Measurements from ENCODE around the gene MED12.

DNA sequence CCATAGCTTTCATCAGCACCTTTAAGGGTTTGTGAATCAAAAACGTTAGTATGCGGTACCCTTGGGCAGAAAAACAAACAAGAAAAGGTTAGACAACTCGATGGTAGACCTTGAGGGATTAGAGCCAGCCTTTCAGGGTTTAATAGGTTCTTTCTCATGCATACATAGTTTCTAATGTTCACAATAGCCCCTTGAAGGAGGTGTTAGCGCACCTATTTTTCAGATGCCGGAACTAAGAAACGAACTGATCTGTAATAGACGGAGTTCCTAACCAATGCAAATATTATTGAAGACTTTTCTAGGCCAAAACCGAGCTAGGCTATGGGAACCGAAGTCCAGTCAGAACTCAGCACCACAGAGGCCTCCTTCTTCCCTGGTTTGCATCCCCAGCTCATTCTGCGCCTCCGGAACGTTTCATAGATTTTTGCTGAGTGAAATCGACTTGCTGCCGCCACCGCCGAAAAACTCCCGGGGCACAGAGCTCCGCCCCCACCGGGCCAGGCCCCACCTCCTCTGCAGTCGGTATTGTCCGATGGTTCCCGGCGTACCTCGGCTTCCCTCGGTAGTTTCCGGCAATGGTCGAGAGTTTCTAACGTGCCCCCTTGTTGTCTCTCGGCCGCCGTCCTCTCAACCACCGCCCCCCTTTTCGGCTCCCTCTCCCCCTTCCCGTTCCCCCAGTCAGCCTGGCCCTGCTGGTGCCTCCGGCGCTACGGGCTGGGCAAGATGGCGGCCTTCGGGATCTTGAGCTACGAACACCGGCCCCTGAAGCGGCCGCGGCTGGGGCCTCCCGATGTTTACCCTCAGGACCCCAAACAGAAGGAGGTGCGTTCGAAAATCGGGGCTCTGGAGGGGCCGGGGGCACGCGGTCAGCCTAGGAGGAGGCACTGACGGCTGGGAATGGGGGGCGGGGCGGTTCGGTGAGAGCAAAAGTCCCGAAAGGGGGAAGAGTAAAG lies at the start of gene MED12:
- TF ChIP-seq, protein P1, sequence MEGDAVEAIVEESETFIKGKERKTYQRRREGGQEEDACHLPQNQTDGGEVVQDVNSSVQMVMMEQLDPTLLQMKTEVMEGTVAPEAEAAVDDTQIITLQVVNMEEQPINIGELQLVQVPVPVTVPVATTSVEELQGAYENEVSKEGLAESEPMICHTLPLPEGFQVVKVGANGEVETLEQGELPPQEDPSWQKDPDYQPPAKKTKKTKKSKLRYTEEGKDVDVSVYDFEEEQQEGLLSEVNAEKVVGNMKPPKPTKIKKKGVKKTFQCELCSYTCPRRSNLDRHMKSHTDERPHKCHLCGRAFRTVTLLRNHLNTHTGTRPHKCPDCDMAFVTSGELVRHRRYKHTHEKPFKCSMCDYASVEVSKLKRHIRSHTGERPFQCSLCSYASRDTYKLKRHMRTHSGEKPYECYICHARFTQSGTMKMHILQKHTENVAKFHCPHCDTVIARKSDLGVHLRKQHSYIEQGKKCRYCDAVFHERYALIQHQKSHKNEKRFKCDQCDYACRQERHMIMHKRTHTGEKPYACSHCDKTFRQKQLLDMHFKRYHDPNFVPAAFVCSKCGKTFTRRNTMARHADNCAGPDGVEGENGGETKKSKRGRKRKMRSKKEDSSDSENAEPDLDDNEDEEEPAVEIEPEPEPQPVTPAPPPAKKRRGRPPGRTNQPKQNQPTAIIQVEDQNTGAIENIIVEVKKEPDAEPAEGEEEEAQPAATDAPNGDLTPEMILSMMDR (IDR thresholded peaks at IDR 0.05) = no peak
- no peak for TF ChIP-seq EZH2 (IDR thresholded peaks at IDR 0.05; ENCODE audit: borderline replicate concordance, insufficient read depth, low read depth, low read length, poor library complexity, severe bottlenecking)

All from B cell (primary cell).